HG02763 (cell line): ENCODE measurements around the gene LGALS7B.
"Not testable (repeated sequence)": the region's sequence is repeated elsewhere in the genome, so short reads cannot be mapped to it uniquely, and the experiment has no call there.

Experiments used
- ATAC-seq: cut with Tn5 transposase; IDR thresholded peaks from one replicate; pipeline ENCODE4 v1.9.1; 2021; ENCODE audit warnings: mild to moderate bottlenecking, moderate library complexity; ENCODE audit not compliant: unreplicated experiment

The LGALS7B gene

GRCh38 chr19:38788478-38789243, at the start of gene LGALS7B:
TSS of gene LGALS7B (plus strand) at chr19:38789200. CDS start at chr19:38789227, 27 bp downstream.
- ATAC-seq, result no peak

- ATAC-seq, result no peak
Observed at GRCh38 chr19:38739440-38740256, 49.4 kb upstream of the LGALS7B start.

GRCh38 chr19:38740257-38740592, 48.8 kb upstream of the LGALS7B start:
- ATAC-seq, result no peak

GRCh38 chr19:38740932-38741331, 48.1 kb upstream of the LGALS7B start:
- no peak for ATAC-seq

GRCh38 chr19:38741670-38742069, 47.3 kb upstream of the LGALS7B start:
- no peak for ATAC-seq

GRCh38 chr19:38742296-38742695, 46.7 kb upstream of the LGALS7B start:
- ATAC-seq, result no peak

GRCh38 chr19:38742906-38743305, 46.1 kb upstream of the LGALS7B start:
- ATAC-seq, result no peak

GRCh38 chr19:38743394-38744297, 45.4 kb upstream of the LGALS7B start:
- no peak for ATAC-seq

- no peak for ATAC-seq
Observed at GRCh38 chr19:38744298-38744681, 44.7 kb upstream of the LGALS7B start, which contains the start of gene CAPN12. TSS of gene CAPN12 (minus strand) at chr19:38744474. CDS start at chr19:38744165, 309 bp downstream.

GRCh38 chr19:38744874-38745273, 44.1 kb upstream of the LGALS7B start:
- no peak for ATAC-seq

GRCh38 chr19:38745316-38745715, 43.7 kb upstream of the LGALS7B start:
- no peak for ATAC-seq

- ATAC-seq, result not testable (repeated sequence)
Observed at GRCh38 chr19:38753783-38754182, 35.2 kb upstream of the LGALS7B start.

- not testable (repeated sequence) for ATAC-seq
Observed at GRCh38 chr19:38754196-38754595, 34.8 kb upstream of the LGALS7B start.

GRCh38 chr19:38759590-38760003, 29.4 kb upstream of the LGALS7B start:
- no peak for ATAC-seq

GRCh38 chr19:38760805-38761517, 28.0 kb upstream of the LGALS7B start:
- not testable (repeated sequence) for ATAC-seq

GRCh38 chr19:38761884-38762389, 27.1 kb upstream of the LGALS7B start:
- not testable (repeated sequence) for ATAC-seq

- ATAC-seq, result no peak
Observed at GRCh38 chr19:38763795-38764220, 25.2 kb upstream of the LGALS7B start.

GRCh38 chr19:38765214-38765613, 23.8 kb upstream of the LGALS7B start:
- no peak for ATAC-seq

GRCh38 chr19:38766276-38767047, 22.5 kb upstream of the LGALS7B start:
- no peak for ATAC-seq
